WTC11 (cell line): ENCODE results near the gene RGL3. TPM values are rescaled to one million over a fixed set of nuclear protein-coding genes. Genes with fewer than 3 reads are reported as not detected.
A peak's percentile ranks its signal among the peaks of the same experiment; 100 is the strongest.

Experiments used
- ATF6 ChIP-seq: sonication (generic); formaldehyde crosslinking; IDR thresholded peaks from 2 replicates; pipeline ENCODE4 v1.8.1; 2023; ENCODE audit warnings: mild to moderate bottlenecking, missing genetic modification reagents
- CTCF ChIP-seq: fragments of 200-600 bp; IDR thresholded peaks from 2 replicates; pipeline ENCODE4 v1.8.0; 2022; ENCODE audit warnings: antibody characterized with exemption
- FOXK1 ChIP-seq: sonication (generic); formaldehyde crosslinking; IDR thresholded peaks from 2 replicates; pipeline ENCODE4 v1.8.0; 2022; ENCODE audit warnings: mild to moderate bottlenecking, moderate library complexity, missing genetic modification reagents
- MLX ChIP-seq: sonication (generic); formaldehyde crosslinking; IDR thresholded peaks from 2 replicates; pipeline ENCODE4 v1.8.1; 2023; ENCODE audit warnings: mild to moderate bottlenecking, missing genetic modification reagents, moderate library complexity
- NR1H2 ChIP-seq: sonication (generic); formaldehyde crosslinking; IDR thresholded peaks from 2 replicates; pipeline ENCODE4 v1.9.0; 2021; ENCODE audit warnings: mild to moderate bottlenecking, moderate library complexity, missing genetic modification reagents
- NR2C2 ChIP-seq: sonication (generic); formaldehyde crosslinking; IDR thresholded peaks from 2 replicates; pipeline ENCODE4 v1.8.0; 2022; ENCODE audit warnings: mild to moderate bottlenecking, missing genetic modification reagents
- PREB ChIP-seq: sonication (generic); formaldehyde crosslinking; IDR thresholded peaks from 2 replicates; pipeline ENCODE4 v1.8.1; 2022; ENCODE audit warnings: mild to moderate bottlenecking, missing genetic modification reagents, moderate library complexity, borderline replicate concordance
- ZNF121 ChIP-seq: sonication (generic); formaldehyde crosslinking; IDR thresholded peaks from 2 replicates; pipeline ENCODE4 v1.8.0; 2023; ENCODE audit warnings: missing genetic modification reagents
- ZNF138 ChIP-seq: sonication (generic); formaldehyde crosslinking; conservative IDR thresholded peaks from 2 replicates; pipeline ENCODE4 v1.8.1; 2022; ENCODE audit warnings: mild to moderate bottlenecking, moderate library complexity, missing genetic modification reagents
- ZNF317 ChIP-seq: sonication (generic); formaldehyde crosslinking; IDR thresholded peaks from 2 replicates; pipeline ENCODE4 v1.8.1; 2023; ENCODE audit warnings: low read depth, mild to moderate bottlenecking, moderate library complexity, missing genetic modification reagents, borderline replicate concordance
- total RNA-seq: library from RNA; stranded (reverse); gene quantifications from 3 replicates; pipeline ENCODE4 v1.2.3, GENCODE V29; 2021
- TF ChIP-seq, protein P1 (sequence below): sonication (generic); formaldehyde crosslinking; IDR thresholded peaks from 2 replicates; pipeline ENCODE4 v1.8.1; 2023; ENCODE audit warnings: mild to moderate bottlenecking, missing genetic modification reagents, borderline replicate concordance
- TF ChIP-seq, protein P2 (sequence below): sonication (generic); formaldehyde crosslinking; IDR thresholded peaks from 2 replicates; pipeline ENCODE4 v1.8.1; 2023; ENCODE audit warnings: mild to moderate bottlenecking, moderate library complexity, missing genetic modification reagents
- TF ChIP-seq, protein P3 (sequence below): sonication (generic); formaldehyde crosslinking; IDR thresholded peaks from 2 replicates; pipeline ENCODE4 v1.8.1; 2022; ENCODE audit warnings: low read depth, mild to moderate bottlenecking, moderate library complexity, missing genetic modification reagents, borderline replicate concordance
- TF ChIP-seq, protein P4 (sequence below): sonication (generic); formaldehyde crosslinking; IDR thresholded peaks from 2 replicates; pipeline ENCODE4 v1.8.0; 2023; ENCODE audit warnings: missing genetic modification reagents
- TF ChIP-seq, protein P5 (sequence below): fragments of 250-450 bp; sonication (Bioruptor Pico); IDR thresholded peaks from 2 replicates; pipeline ENCODE4 v1.9.0; 2021; ENCODE audit warnings: moderate library complexity, mild to moderate bottlenecking, inconsistent platforms, borderline replicate concordance
- TF ChIP-seq, protein P6 (sequence below): fragments of 250-450 bp; sonication (Bioruptor Pico); IDR thresholded peaks from 2 replicates; pipeline ENCODE4 v1.9.0; 2021; ENCODE audit warnings: mild to moderate bottlenecking, borderline replicate concordance

RGL3 gene
- total RNA-seq, 1 experiment from 2014 or later: 69.0 TPM

GRCh38 chr19:11380653-11381537 is 38.2 kb downstream of the RGL3 start (continued):
- TF ChIP-seq, protein P1, sequence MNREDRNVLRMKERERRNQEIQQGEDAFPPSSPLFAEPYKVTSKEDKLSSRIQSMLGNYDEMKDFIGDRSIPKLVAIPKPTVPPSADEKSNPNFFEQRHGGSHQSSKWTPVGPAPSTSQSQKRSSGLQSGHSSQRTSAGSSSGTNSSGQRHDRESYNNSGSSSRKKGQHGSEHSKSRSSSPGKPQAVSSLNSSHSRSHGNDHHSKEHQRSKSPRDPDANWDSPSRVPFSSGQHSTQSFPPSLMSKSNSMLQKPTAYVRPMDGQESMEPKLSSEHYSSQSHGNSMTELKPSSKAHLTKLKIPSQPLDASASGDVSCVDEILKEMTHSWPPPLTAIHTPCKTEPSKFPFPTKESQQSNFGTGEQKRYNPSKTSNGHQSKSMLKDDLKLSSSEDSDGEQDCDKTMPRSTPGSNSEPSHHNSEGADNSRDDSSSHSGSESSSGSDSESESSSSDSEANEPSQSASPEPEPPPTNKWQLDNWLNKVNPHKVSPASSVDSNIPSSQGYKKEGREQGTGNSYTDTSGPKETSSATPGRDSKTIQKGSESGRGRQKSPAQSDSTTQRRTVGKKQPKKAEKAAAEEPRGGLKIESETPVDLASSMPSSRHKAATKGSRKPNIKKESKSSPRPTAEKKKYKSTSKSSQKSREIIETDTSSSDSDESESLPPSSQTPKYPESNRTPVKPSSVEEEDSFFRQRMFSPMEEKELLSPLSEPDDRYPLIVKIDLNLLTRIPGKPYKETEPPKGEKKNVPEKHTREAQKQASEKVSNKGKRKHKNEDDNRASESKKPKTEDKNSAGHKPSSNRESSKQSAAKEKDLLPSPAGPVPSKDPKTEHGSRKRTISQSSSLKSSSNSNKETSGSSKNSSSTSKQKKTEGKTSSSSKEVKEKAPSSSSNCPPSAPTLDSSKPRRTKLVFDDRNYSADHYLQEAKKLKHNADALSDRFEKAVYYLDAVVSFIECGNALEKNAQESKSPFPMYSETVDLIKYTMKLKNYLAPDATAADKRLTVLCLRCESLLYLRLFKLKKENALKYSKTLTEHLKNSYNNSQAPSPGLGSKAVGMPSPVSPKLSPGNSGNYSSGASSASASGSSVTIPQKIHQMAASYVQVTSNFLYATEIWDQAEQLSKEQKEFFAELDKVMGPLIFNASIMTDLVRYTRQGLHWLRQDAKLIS (CRISPR knock-in tag): no peak
- TF ChIP-seq, protein P2, sequence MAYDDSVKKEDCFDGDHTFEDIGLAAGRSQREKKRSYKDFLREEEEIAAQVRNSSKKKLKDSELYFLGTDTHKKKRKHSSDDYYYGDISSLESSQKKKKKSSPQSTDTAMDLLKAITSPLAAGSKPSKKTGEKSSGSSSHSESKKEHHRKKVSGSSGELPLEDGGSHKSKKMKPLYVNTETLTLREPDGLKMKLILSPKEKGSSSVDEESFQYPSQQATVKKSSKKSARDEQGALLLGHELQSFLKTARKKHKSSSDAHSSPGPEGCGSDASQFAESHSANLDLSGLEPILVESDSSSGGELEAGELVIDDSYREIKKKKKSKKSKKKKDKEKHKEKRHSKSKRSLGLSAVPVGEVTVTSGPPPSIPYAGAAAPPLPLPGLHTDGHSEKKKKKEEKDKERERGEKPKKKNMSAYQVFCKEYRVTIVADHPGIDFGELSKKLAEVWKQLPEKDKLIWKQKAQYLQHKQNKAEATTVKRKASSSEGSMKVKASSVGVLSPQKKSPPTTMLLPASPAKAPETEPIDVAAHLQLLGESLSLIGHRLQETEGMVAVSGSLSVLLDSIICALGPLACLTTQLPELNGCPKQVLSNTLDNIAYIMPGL: peak; percentile 95
- TF ChIP-seq ZNF317 (CRISPR knock-in tag) (no peak), NR2C2 (CRISPR knock-in tag) (no peak), ATF6 (CRISPR knock-in tag) (no peak), PREB (CRISPR knock-in tag) (no peak), CTCF (no peak; the same call in 1 of the 2 replicates), NR1H2 (CRISPR knock-in tag) (no peak), MLX (CRISPR knock-in tag) (no peak), FOXK1 (CRISPR knock-in tag) (peak; percentile 57; the same call in 1 of the 2 replicates), ZNF138 (CRISPR knock-in tag) (no peak), ZNF121 (CRISPR knock-in tag) (0 out of 2 replicates have a peak, but pooled peaks have one; percentile 30)
- TF ChIP-seq, protein P3, sequence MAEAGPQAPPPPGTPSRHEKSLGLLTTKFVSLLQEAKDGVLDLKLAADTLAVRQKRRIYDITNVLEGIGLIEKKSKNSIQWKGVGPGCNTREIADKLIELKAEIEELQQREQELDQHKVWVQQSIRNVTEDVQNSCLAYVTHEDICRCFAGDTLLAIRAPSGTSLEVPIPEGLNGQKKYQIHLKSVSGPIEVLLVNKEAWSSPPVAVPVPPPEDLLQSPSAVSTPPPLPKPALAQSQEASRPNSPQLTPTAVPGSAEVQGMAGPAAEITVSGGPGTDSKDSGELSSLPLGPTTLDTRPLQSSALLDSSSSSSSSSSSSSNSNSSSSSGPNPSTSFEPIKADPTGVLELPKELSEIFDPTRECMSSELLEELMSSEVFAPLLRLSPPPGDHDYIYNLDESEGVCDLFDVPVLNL: no peak
- TF ChIP-seq, protein P4, sequence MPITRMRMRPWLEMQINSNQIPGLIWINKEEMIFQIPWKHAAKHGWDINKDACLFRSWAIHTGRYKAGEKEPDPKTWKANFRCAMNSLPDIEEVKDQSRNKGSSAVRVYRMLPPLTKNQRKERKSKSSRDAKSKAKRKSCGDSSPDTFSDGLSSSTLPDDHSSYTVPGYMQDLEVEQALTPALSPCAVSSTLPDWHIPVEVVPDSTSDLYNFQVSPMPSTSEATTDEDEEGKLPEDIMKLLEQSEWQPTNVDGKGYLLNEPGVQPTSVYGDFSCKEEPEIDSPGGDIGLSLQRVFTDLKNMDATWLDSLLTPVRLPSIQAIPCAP (CRISPR knock-in tag): 0 out of 2 replicates have a peak, but pooled peaks have one; percentile 51
- TF ChIP-seq, protein P5, sequence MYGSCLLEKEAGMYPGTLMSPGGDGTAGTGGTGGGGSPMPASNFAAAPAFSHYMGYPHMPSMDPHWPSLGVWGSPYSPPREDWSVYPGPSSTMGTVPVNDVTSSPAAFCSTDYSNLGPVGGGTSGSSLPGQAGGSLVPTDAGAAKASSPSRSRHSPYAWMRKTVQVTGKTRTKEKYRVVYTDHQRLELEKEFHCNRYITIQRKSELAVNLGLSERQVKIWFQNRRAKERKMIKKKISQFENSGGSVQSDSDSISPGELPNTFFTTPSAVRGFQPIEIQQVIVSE: no peak
- TF ChIP-seq, protein P6, sequence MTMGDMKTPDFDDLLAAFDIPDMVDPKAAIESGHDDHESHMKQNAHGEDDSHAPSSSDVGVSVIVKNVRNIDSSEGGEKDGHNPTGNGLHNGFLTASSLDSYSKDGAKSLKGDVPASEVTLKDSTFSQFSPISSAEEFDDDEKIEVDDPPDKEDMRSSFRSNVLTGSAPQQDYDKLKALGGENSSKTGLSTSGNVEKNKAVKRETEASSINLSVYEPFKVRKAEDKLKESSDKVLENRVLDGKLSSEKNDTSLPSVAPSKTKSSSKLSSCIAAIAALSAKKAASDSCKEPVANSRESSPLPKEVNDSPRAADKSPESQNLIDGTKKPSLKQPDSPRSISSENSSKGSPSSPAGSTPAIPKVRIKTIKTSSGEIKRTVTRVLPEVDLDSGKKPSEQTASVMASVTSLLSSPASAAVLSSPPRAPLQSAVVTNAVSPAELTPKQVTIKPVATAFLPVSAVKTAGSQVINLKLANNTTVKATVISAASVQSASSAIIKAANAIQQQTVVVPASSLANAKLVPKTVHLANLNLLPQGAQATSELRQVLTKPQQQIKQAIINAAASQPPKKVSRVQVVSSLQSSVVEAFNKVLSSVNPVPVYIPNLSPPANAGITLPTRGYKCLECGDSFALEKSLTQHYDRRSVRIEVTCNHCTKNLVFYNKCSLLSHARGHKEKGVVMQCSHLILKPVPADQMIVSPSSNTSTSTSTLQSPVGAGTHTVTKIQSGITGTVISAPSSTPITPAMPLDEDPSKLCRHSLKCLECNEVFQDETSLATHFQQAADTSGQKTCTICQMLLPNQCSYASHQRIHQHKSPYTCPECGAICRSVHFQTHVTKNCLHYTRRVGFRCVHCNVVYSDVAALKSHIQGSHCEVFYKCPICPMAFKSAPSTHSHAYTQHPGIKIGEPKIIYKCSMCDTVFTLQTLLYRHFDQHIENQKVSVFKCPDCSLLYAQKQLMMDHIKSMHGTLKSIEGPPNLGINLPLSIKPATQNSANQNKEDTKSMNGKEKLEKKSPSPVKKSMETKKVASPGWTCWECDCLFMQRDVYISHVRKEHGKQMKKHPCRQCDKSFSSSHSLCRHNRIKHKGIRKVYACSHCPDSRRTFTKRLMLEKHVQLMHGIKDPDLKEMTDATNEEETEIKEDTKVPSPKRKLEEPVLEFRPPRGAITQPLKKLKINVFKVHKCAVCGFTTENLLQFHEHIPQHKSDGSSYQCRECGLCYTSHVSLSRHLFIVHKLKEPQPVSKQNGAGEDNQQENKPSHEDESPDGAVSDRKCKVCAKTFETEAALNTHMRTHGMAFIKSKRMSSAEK (CRISPR knock-in tag): no peak
- TF ChIP-seq, all 79 proteins: peak for 17
